ENCODE results near the gene SAMD13.
"Not testable (repeated sequence)": the region's sequence is repeated elsewhere in the genome, so short reads cannot be mapped to it uniquely, and the experiment has no call there.

The SAMD13 gene

DNA sequence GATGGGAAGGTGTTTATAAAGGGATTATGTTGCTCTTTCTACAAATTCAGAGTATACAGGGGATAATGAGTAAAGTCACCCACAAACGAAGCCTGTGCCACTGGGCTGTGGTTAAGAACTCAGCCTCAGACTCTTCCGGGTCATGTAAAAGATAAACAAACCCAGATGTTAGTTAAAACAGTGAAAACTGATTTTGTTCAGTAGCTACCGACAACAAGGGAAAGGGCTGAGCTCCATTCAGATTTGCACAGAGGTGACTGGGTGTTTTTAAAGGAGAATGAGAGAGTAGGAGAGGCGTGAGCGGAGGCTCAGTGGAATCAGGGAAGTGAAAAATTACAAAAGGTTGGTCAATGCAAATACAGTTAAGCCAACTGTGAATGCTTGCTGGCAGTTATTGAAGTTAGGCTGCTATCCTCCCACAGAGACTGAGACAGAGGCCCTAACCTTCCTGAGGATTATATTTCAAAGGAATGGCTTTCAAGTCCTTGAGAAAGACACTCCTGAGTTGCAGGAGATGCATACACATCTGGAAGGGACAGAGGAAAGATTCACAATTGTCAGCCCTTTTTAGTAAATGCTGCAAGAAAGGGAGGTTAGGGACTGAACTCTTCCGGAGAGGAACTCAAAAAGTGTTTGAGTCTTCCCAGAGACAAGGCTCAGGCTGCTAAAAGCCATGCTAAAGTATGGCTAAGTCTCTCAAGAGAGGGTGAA lies 29.9 kb upstream of the SAMD13 start:
- peak; percentile 70 for ATAC-seq
- no peak for DNase-seq (ENCODE audit: low spot score in 2 of 2)

DNA sequence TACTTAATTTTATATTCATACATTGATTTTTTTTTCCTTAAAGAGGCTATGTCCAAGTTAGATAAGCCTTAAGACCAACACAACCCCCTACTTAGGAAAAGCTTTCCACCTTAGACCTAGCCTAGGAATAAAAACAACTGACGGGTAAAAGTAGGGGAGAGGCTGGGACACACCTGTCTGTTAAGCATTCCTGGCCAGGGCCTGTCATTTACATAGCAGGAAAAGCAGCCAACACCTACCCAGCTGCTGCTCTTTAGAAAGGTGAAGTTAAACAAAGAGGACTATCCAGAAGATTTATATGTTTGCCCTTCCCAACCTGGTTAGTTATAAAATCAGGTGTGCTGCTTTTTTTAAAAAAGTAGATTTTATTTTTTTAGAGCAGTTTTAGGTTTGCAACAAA lies 29.1 kb upstream of the SAMD13 start:
- ATAC-seq: no peak
- H3K36me3 Mint-ChIP-seq: no peaks in the 10 kb centered on the region

More for the DNA sequence above, 29.9 kb upstream of the SAMD13 start:
- Mint-ChIP-seq H3K4me3 (peak overlapping the region; percentile 39), H3K36me3 (no peaks in the 10 kb centered on the region), H3K27ac (peak overlapping the region; percentile 72), H3K4me1 (peaks cover 11% of the 10 kb centered on the region), H3K9me3 (no peaks in the 10 kb centered on the region)

DNA sequence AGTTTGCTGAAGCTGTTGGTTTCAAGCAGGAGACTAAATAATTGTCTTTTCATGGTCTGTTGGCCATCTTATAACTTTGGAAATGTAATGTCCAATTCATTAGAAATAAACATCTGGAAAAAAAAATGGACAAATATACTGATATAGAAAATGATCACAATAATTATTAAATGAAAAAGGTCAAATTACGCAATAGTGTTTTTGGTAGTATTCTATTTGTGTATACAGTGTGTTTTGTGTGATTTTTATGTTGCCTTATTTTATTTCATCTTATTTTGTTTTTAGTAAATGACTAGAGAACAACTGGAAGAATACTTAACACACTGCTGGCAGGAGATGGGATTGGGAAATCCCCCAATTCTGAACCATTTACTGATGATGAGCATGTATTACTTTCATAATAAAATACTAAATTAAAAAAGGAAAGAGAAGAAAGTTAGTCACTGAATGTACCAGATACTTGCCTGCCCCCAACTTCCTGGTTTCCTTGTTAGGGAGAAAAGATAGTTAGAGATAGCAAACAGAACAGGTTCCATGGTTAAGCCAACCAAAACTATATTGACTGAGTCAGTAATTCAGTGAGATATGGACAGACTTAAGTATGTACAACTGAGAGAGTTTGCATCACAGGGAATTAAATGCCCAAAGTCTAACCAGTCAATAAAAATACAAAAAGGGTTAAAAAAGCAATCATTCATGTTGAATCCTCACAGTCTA lies 24.0 kb upstream of the SAMD13 start:
- Mint-ChIP-seq H3K36me3 (no peaks in the 10 kb centered on the region), H3K4me1 (no peaks in the 10 kb centered on the region), H3K9me3 (no peaks in the 10 kb centered on the region), H3K27ac (no peak overlapping the region), H3K4me3 (no peak overlapping the region)
- DNase-seq (ENCODE audit: low spot score in 2 of 2) (no peak), ATAC-seq (no peak)

More for the DNA sequence above, 29.1 kb upstream of the SAMD13 start:
- Mint-ChIP-seq H3K27ac (no peak overlapping the region), H3K9me3 (no peaks in the 10 kb centered on the region), H3K4me1 (peaks cover 11% of the 10 kb centered on the region), H3K4me3 (no peak overlapping the region)
- DNase-seq (ENCODE audit: low spot score in 2 of 2): no peak

DNA sequence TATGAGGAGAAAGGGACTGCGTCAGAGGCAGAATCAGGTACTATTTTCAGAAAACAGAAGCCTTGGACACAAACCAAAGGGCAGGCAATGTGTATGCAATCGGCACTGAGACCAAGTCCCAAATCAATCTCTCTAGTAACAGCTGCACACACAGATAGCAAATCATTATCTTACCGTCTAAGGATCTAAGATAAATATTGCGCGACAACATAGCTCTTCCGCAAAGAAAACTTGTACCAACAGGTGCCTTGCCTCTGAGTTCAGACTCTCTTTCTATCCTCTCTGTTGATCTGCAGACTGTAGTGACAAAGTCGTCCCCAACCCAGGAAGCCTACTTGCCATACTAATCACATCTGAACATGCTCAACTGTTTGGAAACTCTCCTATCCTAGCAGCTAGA lies 22.6 kb upstream of the SAMD13 start:
- DNase-seq (ENCODE audit: low spot score in 2 of 2): no peak
- Mint-ChIP-seq H3K4me3 (no peak overlapping the region), H3K9me3 (no peaks in the 10 kb centered on the region), H3K27ac (no peak overlapping the region), H3K4me1 (no peaks in the 10 kb centered on the region), H3K36me3 (no peaks in the 10 kb centered on the region)
- no peak for ATAC-seq

DNA sequence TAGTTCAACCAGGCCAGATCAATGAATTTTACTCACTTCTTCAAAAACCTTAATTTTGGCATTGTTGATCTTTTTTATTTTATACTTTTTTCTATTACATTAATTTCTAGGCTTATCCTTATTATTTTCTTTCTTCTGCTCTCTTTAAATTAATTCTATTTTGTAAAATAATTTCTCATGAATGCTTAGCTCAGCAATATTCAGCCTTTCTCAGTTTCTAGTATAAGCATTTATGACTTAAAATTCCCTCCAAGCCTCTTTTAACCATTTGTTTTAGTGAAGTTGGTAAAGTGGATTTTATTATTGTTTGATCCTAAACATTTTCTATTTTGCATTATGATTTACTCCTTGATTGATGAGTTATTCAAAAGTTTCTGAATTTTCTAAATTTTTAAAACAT lies 20.6 kb upstream of the SAMD13 start:
- Mint-ChIP-seq H3K4me1 (no peaks in the 10 kb centered on the region), H3K36me3 (no peaks in the 10 kb centered on the region), H3K27ac (no peak overlapping the region), H3K9me3 (peaks cover 3% of the 10 kb centered on the region), H3K4me3 (no peak overlapping the region)
- ATAC-seq: no peak
- DNase-seq (ENCODE audit: low spot score in 2 of 2): no peak

DNA sequence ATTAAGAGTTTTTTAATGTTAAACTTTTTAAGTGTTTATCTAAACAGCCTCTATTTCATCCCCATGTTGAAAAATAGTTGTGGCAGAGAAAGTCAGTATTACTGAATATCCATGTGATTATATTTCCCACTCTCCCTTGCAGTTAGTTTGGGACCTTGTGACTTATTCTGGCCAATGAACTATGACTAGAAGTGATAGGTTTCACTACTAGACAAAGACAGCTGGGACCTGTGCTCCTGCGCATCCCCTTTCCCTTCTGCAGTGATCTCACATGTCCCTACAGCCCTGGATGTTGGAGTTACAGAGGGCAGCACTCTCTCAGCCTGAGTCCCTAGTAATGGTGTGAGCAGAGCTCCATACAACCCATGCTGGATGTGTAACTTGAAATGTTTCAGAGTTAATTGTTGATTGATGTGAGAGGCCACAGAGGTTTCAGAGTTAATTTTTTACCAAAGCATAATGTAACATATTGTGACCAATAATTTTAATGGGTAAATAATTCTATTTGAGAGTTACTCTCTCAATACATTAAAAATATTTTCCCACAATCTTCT lies 18.7 kb upstream of the SAMD13 start:
- H3K4me1 Mint-ChIP-seq: no peaks in the 10 kb centered on the region
- no peak for DNase-seq (ENCODE audit: low spot score in 2 of 2)
- no peak for ATAC-seq
- no peaks in the 10 kb centered on the region for H3K36me3 Mint-ChIP-seq
- H3K4me3 Mint-ChIP-seq: no peak overlapping the region
- no peak overlapping the region for H3K27ac Mint-ChIP-seq
- H3K9me3 Mint-ChIP-seq: peaks cover 9% of the 10 kb centered on the region

DNA sequence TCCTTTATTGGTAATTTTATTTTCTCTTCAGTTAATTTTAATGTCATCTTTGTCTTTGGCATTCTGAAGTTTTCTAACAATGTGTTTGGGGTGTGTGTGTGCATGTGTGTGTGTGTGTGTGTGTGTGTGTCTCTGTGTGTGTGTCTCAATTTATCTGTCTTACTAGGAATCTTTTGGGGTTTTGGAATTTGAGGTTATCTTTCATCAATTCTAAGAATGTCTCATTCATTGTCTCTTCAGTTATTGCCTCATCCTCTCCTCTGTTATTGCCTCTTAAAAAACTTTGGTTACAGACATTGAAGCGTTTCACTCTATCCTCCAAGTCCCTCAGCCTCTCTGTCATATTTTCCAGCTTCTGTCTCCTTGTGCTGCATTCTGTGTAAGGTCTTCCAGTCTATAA lies 18.1 kb upstream of the SAMD13 start:
- H3K27ac Mint-ChIP-seq: no peak overlapping the region
- H3K36me3 Mint-ChIP-seq: no peaks in the 10 kb centered on the region
- no peaks in the 10 kb centered on the region for H3K4me1 Mint-ChIP-seq
- peaks cover 9% of the 10 kb centered on the region for H3K9me3 Mint-ChIP-seq
- DNase-seq (ENCODE audit: low spot score in 2 of 2): no peak
- no peak overlapping the region for H3K4me3 Mint-ChIP-seq
- no peak for ATAC-seq

DNA sequence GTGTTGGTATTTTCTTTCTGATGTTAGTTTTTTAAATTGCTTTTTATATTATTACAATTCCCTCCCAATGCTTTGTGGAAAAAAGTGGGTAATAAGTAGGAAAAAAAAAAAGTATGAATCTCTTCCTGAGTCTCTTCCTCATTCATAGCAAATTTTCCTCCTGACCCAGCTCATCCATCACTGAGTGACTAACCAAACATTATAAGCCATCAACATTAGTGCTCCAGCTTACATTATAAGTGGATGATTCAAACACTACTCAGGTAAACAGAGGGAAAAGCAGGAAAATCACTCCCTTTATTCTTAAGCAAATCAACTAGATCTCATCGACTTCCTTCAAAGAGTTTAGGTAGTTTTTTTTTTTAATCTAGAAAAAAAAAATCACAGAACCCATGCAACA lies 15.4 kb upstream of the SAMD13 start:
- H3K9me3 Mint-ChIP-seq: peaks cover 15% of the 10 kb centered on the region
- no peak overlapping the region for H3K27ac Mint-ChIP-seq
- ATAC-seq (no peak), DNase-seq (ENCODE audit: low spot score in 2 of 2) (no peak)
- no peaks in the 10 kb centered on the region for H3K36me3 Mint-ChIP-seq
- H3K4me1 Mint-ChIP-seq: no peaks in the 10 kb centered on the region
- no peak overlapping the region for H3K4me3 Mint-ChIP-seq

DNA sequence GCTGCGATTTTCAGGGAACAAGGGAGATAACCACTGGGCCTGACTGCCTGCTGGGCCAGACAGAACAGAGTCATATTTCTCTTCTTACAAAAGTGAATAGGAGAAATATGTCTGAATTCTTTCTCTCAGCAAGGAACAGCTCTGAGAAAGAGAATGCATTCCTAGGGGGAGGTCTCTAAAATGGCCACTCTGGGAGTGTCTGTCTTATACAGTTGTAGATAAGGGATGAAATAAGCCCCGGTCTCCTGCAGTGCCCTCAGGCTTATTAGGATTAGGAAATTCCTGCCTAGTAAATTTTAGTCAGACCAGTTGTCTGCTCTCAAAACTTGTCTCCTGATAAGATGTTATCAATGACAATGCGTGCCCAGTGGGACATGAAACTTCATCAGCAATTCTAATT lies 14.1 kb upstream of the SAMD13 start:
- H3K36me3 Mint-ChIP-seq; H3K4me1 Mint-ChIP-seq; H3K4me3 Mint-ChIP-seq; ATAC-seq; DNase-seq (ENCODE audit: low spot score in 2 of 2); H3K27ac Mint-ChIP-seq: not testable (repeated sequence)
- H3K9me3 Mint-ChIP-seq: peaks cover 15% of the 10 kb centered on the region

DNA sequence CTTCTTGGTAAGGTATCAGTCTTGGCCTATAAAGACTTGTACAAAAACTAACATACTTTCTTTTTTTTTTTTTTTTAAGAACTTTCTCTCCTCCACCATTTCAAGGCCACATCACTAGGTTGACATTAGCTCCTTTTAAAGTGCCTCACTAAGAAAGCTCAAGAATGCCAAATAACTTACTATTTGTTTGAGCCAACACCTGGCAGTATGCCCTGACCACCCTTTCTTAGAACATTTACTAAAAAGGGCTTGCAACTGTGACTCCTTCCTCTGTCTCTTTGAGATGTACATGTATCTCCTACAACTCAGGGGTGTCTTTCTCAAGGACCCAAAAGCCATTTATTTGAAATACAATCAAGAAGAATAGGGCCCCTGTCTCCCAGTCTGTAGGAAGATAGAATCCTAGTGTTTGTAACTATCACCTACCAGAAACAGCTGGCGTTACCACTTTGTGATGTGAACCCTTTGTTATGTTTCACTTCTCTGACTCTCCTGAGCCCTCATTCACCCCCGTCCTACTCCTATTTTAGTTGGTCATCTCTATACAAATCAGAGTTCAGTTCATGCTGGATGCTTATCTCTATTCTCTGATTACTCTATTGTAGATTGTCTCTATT lies 12.2 kb upstream of the SAMD13 start:
- Mint-ChIP-seq H3K4me3 (no peak overlapping the region), H3K27ac (no peak overlapping the region), H3K9me3 (peaks cover 15% of the 10 kb centered on the region), H3K4me1 (no peaks in the 10 kb centered on the region), H3K36me3 (no peaks in the 10 kb centered on the region)
- DNase-seq (ENCODE audit: low spot score in 2 of 2) (no peak), ATAC-seq (no peak)

DNA sequence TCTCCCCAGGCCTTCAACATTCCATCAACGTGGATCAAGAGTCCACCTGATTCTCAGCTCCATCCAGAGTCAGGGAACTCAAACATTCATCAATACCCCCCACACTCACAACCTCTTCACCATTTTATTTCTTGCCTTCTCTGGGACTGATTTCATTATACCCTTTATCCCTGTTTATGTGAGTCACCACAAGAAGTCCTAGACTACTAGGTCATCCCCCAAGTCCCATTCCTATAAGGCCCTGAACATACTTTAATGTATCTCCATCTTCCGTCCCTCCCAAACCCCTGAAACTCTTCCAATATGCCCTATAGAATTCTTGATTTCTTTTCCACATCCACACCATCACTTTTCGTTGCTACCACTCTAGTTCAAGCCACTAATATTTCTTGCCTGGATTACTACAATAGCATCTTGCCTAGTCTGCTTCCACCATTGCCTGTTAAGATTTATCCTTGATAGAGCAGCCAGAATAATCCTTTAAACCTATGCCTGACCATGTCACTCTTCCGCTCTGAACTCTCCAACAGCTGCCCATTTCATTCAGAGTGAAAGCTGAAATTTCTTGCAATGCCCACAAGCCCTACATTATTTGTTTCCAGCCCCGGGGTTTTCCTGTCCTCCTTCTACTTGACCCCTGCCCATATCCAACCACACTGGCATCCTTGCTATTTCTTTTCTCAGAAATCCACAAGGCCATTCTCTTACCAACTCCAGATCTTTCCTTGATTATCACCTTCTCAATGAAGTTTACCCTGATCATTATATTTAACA lies 9.4 kb upstream of the SAMD13 start:
- H3K4me3 Mint-ChIP-seq: no peak overlapping the region
- H3K27ac Mint-ChIP-seq: no peak overlapping the region
- H3K4me1 Mint-ChIP-seq: no peaks in the 10 kb centered on the region
- peaks cover 6% of the 10 kb centered on the region for H3K9me3 Mint-ChIP-seq
- no peaks in the 10 kb centered on the region for H3K36me3 Mint-ChIP-seq
- no peak for DNase-seq (ENCODE audit: low spot score in 2 of 2)
- no peak for ATAC-seq

DNA sequence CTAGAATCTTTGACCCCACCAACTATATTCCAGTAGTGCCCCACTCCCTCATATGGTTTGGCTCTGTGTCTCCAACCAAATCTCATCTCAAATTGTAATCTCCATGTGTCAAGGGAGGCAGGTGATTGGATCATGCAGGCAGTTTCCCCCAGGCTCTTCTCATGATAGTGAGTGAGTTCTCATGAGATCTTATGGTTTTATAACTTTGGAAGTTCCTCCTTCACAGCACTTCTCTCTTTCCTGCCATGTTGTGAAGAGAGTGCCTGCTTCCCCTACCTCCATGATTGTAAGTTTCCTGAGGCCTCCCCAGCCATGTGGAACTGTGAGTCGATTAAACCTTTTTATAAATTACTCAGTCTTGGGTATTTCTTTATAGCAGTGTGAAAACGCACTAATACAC lies 7.7 kb upstream of the SAMD13 start:
- DNase-seq (ENCODE audit: low spot score in 2 of 2) (no peak), ATAC-seq (no peak)
- Mint-ChIP-seq H3K4me3 (no peak overlapping the region), H3K36me3 (no peaks in the 10 kb centered on the region), H3K9me3 (peaks cover 6% of the 10 kb centered on the region), H3K27ac (no peak overlapping the region), H3K4me1 (peaks cover 10% of the 10 kb centered on the region)

DNA sequence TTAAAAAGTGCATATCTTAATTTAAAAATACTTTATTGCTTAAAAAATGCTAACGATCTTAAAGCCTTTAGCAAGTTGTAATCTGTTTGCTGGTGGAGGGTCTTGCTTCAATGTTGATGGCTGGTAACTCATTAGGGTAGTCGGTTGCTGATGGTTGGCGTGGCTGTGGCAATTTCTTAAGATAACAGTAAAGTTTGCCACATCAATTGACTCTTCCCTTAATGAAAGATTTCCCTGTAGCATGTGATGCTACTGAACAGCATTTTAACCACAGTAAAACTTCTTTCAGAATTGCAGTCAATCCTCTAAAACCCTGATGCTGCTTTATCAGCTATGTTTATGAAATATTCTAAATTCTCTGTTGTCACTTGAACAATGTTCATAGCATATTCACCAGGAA lies 6.8 kb upstream of the SAMD13 start:
- no peak for ATAC-seq
- Mint-ChIP-seq H3K4me1 (peaks cover 19% of the 10 kb centered on the region), H3K27ac (no peak overlapping the region), H3K4me3 (no peak overlapping the region), H3K36me3 (no peaks in the 10 kb centered on the region), H3K9me3 (no peaks in the 10 kb centered on the region)
- no peak for DNase-seq (ENCODE audit: low spot score in 2 of 2)

DNA sequence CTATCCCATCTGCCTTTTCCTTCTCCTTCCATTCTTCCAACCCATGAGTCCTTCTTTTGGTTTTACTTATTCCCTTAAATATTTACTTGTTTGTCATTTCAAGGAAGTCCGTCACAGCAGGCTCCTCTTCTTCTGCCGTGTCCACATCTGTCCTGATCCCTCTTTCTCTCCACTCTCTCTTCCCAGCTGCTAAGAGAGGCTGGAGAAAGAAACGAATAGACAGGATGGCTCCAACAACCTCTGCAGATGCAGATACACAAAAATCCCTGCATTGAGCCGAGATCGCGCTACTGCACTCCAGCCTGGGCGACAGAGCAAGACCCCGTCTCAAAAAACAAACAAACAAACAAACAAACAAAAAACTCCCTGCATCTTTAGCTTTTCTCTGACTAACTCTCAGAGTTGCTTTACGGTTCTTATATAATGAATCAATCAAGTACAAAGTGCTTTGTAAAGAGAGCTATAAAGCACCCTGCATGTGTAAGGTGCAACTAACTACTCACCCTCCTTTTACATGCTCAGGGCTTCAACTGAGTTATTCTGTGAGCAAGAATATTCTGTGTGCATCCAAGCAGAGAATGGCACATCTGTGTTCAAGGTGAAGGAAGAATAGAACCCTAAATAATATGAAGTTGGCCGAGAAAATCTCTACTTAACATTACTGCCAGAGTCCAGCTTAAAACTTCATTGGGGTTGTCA lies 3.8 kb upstream of the SAMD13 start:
- Mint-ChIP-seq H3K27ac (no peak overlapping the region), H3K4me3 (peak overlapping the region; percentile 85), H3K9me3 (no peaks in the 10 kb centered on the region), H3K36me3 (no peaks in the 10 kb centered on the region), H3K4me1 (peaks cover 24% of the 10 kb centered on the region)
- no peak for DNase-seq (ENCODE audit: low spot score in 2 of 2)
- ATAC-seq: no peak

DNA sequence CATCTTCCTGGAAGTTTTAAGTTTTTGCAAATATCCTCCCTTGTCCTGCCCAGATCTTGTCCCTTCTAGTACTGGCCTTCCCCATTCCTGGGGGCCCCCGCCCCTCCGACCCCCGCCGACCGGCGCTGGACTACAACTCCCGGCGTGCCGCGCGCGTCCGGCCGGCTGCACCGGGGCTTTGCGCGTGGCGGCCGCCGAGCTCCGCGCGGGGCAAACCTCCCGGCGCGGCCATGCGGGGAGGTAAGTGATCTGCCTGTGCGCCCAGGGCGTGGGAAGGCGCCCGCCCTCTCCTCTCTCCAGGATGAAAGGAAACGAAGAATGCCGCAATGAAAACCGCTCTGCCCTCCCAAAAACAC lies 3.2 kb upstream of the SAMD13 start:
- H3K9me3 Mint-ChIP-seq: no peaks in the 10 kb centered on the region
- ATAC-seq (peak; percentile 87), DNase-seq (ENCODE audit: low spot score in 2 of 2) (peak; percentile 34 to 64)
- no peaks in the 10 kb centered on the region for H3K36me3 Mint-ChIP-seq
- H3K4me1 Mint-ChIP-seq: peaks cover 26% of the 10 kb centered on the region
- peak overlapping the region; percentile 70 for H3K27ac Mint-ChIP-seq
- peak overlapping the region; percentile 85 for H3K4me3 Mint-ChIP-seq
